Embryonic facial prominence (tissue), 1 donor: Measurements from ENCODE around the gene TMEM184A.

Experiments
- DNase-seq: peaks from one replicate; pipeline ENCODE4 v3.0.0-alpha.2; 2016; ENCODE audit errors: extremely low spot score

Gene TMEM184A

DNA sequence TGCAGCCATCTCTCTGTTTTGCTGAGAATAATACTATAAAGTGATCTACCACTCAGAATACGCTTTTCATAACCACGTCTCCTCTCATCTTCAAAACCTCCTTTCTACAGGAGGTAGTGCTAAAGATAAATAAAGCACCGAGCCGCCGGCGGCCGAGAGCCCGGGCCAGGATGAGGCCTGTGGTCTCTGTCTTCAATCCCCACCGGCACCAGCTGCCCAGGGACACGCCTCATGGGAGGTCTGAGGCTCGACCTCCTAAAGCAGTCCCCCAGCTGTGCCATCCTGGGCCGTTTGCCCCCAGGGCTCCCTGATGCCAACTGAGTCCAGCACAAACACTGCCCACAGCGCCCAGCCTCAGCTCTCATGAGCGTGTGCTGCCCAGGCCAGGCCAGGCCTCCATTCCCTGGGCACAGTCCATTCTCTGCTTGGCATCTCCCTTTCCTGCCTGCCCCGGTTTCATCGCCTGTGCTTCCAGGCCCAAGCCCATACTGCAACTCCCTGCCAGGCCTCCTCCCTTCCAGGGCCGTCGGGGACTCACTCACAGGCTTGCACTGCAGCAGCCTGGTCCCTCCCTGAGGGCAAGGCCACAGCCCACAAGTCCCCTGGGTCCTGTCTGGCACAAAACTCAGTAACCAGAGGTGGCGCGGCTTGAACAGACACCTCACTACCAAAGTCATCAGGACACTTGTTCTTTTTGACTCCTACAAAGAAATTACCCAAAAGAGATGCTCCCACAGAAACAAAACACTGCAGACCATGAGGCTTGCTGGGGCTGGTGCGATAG lies 54.3 kb downstream of the TMEM184A start:
- no peak for DNase-seq

- DNase-seq = no peak
Observed at GRCh38 chr7:1500064-1500807, 55.8 kb downstream of the TMEM184A start.

GRCh38 chr7:1499367-1500029 lies 56.5 kb downstream of the TMEM184A start:
- DNase-seq = no peak

GRCh38 chr7:1498370-1499305 lies 57.4 kb downstream of the TMEM184A start:
- DNase-seq = no peak

DNA sequence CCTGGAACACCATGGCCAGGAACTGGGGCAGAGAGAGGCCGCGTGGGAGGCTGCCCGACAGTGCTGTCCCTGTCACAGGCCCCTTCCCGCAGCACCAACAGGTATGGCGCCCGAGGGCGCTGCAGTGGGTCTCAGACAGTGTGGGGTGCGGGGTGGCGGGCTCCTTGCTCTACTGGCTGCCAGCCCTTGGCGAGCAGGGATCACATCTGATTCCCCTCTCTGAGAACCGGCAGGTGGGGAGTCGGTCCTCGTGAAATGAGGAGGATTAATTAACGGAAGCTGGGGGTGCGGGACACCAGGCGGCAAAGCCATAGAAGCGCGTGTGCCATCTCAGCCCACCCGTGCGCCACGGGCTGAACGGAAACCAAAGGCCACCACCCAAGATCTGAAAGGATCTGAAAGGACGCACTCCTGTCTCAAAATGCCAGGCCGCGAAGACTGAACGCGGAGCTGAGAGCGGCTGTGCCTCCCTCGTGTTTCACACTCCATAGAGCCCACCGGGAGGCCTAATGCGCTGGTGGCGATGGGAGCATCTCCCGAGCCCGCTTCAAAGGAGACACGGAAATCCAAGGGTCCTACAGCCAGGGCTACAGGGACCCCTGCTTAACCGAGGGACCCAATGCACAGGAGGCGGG lies 58.6 kb downstream of the TMEM184A start:
- no peak for DNase-seq

DNA sequence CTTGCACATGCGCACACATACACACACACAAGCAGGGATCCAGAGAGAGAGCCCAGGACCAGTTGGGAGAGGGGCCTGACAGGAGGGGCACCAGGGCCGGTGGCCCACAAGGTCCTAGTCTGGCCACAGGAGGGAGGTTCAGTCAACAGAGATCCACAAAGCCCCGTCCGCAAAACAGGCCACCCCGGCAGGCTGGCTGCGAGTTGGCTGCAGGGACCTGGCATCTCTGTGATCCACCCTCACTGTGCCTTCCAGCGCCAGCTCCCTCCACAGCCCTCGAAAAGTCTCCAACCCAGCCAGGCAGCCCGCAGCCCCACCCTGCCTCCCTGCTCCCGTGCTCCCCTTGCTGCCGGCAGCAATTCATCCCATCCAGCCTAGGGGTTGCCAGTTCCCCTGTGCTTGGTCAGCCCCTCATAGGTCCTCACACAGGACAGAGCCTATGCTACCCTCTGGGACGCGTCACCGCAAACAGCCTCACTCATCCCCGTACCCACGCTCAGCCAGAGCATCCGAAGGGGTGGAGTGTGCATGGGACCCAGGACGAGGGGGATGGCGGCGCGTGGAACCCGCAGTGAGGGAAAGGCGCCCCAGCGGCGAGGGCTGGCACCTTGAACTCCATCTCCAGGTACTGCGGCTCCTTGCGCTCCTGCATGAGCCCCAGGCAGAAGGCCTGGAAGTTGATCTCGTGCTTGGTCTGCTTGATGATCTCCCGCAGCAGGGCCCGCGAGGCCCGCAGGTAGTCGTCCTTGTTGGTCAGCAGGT lies 59.3 kb downstream of the TMEM184A start:
- no peak for DNase-seq

DNA sequence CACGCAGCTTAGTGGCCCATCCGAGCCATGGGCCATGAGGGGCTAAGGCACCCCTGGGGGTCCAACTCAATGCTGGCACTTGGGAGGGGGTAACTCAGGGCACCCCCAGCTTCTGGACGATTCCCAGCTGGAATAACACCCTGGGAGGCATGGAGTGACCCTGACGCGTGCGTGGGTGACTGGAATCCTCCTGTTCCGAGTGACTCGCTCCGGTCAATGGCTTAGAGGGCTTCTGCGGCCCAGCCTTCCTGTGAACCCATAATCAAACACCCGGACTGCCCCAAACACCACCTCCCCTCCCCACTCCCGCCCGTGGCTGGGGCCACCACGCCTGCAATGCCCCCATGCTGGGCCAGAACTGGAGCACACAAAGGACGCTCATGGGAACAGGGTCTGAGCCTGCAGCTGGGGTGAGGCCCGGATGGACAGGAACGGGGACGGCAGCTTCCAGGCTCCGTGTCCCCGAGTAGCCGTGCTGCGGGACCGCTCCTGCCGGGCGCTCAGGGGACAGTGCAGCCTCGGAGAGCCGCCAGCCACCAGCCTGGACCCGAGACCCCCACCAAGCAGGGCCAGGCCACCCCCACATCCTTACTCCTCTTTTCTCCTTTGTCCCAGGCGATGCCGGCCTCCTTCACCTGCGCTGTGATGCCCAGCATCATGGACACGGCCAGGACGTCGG lies 60.3 kb downstream of the TMEM184A start:
- DNase-seq = no peak

- DNase-seq = no peak
Observed at GRCh38 chr7:1494866-1495563, 61.0 kb downstream of the TMEM184A start.

DNA sequence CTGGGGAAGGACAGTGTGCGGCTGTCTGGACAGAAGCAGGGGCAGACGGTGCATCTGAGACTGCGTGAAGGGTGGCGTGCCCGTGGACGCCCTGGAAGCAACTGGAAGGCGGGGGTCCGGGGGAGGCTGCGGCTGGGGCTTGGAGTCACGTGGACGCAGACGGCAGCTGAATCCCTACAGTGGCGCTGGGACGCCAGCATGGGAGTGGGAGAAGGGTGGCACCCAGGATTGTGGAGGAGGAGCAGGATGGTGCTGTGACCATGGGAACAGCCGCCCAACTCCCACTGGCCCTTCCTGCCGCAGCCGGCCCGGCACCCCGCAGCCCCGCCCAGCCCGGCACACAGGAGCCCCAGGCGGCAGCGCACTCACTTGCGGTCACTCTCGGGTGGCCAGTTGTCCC lies 61.6 kb downstream of the TMEM184A start:
- DNase-seq = no peak

GRCh38 chr7:1493571-1493970 lies 62.4 kb downstream of the TMEM184A start:
- no peak for DNase-seq

DNA sequence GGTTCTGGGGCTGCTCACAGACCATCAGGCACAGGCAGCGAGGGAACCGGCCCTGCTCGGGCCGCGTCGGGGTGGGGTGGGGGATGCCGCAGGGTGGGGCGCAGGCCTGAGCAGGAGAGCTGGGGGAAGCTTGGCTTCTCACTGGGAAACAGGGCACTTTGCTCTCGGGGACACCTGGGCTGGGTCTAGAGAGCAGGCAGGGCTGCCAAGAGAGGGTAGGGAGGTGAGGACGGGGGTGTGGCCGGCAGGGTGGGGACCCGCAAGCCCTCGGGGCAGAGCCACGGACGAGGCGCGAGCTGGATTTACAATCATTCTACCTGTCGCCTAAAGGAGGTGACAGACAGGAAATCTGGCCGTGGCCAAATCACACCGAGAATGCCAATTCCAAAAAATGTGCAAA lies 62.9 kb downstream of the TMEM184A start:
- no peak for DNase-seq

DNA sequence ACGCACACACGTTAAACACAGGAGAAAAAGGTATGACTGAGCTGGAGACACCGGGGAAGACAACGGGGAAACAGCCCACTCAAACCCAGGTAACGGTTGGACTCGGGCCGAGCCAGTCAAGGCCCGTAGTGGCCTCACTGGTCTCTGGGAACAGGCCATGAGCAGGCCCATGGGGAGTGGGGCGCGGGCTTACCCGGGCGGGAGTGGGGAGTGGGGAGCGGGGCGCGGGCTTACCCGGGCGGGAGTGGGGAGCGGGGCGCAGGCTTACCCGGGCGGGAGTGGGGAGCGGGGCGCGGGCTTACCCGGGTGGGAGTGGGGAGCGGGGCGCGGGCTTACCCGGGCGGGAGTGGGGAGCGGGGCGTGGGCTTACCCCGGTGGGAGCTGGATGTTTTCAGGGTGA lies 63.4 kb downstream of the TMEM184A start:
- no peak for DNase-seq
